ENCODE measurements around the gene PHC2. TPM values are rescaled to one million over a fixed set of nuclear protein-coding genes. Genes with fewer than 3 reads are reported as not detected.

Gene PHC2
- total RNA-seq, 1 donor from 2014 or later, result 35.5 TPM

DNA sequence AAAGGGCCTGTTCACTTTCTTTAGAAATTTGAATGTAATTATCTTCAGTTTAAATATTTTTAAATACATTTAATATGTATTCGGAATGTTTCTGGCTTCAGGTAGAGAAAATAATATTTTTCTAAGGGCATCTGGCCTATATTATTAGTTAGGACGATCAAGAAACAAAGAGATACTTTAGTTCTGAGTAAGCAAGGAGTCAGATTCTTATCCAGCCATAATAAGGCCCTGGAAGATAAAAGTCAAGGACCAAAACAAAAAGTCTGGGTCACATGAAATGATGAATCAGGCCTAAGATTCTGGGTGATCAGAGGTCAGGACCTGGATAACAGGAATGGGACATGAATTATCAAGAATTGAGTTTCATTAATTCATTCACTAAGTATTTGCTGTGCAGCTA lies 6.3 kb downstream of the PHC2 start:
- FAIRE-seq, result no peak

DNA sequence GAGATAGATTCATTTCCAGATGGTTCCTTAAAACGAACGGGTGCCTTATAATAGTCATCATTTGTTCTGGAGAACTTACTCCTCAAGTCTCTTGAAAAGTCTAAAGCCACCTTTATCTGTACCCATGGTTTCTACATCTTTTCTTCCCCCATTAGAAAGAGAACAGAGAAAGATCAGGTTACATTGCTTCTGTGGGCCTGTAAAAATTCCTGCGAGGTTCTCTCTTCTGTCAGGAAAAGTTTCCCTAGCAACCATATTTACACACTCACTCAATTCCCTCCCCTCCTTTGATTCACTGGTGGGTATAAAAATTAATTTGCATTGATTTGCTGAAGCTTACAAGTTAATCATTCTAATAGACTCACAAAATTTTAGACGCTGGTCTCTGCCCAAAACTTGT lies 6.7 kb downstream of the PHC2 start:
- DNase-seq (ENCODE audit: low spot score in 2 of 2) (no peak), FAIRE-seq (no peak)

More for the DNA sequence above, 6.3 kb downstream of the PHC2 start:
- DNase-seq (ENCODE audit: low spot score in 2 of 2), result no peak

- FAIRE-seq, result no peak
Measured at GRCh38 chr1:33420870-33421775, 9.8 kb downstream of the PHC2 start.

DNA sequence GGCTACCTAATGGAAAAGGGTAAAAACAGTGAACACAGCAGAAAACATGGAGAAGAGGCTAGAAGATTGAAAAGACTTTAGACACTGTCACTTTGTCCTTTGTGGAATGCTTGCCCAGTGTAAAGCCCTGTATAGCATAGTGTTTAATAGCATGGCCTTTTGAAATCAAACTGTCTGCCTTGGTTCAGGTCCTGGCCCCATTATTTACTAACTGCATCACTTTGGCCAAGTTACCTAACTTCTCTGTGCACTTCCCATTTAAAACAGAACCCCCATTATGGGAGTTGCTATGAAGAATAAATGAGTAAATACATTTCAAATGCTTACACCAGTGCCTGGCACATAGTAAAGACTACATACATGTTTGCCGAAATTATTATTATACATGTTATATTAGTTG lies 12.1 kb downstream of the PHC2 start:
- FAIRE-seq, result no peak
- DNase-seq (ENCODE audit: low spot score in 2 of 2), result no peak

More at GRCh38 chr1:33420870-33421775, 9.8 kb downstream of the PHC2 start:
- DNase-seq (ENCODE audit: low spot score in 2 of 2), result no peak

- no peak for DNase-seq (ENCODE audit: low spot score in 2 of 2)
- no peak for FAIRE-seq
Measured at GRCh38 chr1:33414879-33415278, 16.0 kb downstream of the PHC2 start.

- FAIRE-seq, result no peak
- DNase-seq (ENCODE audit: low spot score in 2 of 2), result no peak
Measured at GRCh38 chr1:33410091-33410701, 20.7 kb downstream of the PHC2 start.

- DNase-seq (ENCODE audit: low spot score in 2 of 2), result no peak
- FAIRE-seq, result no peak
Measured at GRCh38 chr1:33408093-33408436, 22.8 kb downstream of the PHC2 start.

- DNase-seq (ENCODE audit: low spot score in 2 of 2) (no peak), FAIRE-seq (no peak)
Measured at GRCh38 chr1:33407352-33408092, 23.4 kb downstream of the PHC2 start.

GRCh38 chr1:33402206-33402605 lies 28.7 kb downstream of the PHC2 start:
- DNase-seq (ENCODE audit: low spot score in 2 of 2) (no peak), FAIRE-seq (no peak)

DNA sequence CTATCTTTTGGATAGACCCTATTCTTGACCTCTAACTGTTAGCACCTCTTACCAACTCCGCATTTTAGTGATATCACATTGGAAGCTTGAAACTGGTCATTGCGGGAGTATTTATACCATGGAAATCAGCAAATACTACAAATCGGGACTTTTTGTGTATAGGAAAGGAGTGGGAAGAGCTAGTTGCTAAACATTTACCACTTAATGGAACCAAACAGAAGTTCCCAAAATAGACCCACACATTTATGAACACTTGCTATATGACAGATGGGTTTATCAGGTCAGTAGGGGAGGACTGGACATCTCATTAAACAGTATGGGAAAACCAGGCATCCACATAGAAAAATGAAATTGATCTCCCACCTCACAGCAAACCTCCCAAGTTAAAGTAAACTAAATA lies 29.4 kb downstream of the PHC2 start:
- no peak for FAIRE-seq
- DNase-seq (ENCODE audit: low spot score in 2 of 2), result no peak

GRCh38 chr1:33400153-33400911 lies 30.6 kb downstream of the PHC2 start:
- no peak for FAIRE-seq

DNA sequence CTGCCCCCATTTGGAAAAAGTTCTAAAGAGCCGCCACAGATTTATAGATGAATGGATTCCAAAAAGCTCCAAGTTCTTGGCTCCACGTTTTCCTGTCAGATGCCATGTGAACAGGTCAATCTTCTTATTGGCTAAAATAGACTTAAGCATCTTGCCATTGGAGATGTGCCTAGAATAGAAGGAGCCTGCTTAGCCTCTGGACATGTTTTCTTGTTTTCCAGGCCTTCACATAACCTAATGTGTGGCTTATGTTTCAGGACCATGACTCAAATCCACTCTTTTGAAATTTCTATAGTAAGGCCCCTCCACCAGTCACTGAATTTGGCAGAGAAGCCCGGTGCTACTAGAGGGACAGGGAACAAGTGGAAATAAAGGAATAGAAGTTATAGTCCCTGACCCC lies 31.5 kb downstream of the PHC2 start:
- FAIRE-seq, result no peak
- no peak for DNase-seq (ENCODE audit: low spot score in 2 of 2)

More at GRCh38 chr1:33400153-33400911, 30.6 kb downstream of the PHC2 start:
- DNase-seq (ENCODE audit: low spot score in 2 of 2), result no peak

- FAIRE-seq, result no peak
- DNase-seq (ENCODE audit: low spot score in 2 of 2), result no peak
Measured at GRCh38 chr1:33397994-33398393, 32.9 kb downstream of the PHC2 start.

- FAIRE-seq (no peak), DNase-seq (ENCODE audit: low spot score in 2 of 2) (no peak)
Measured at GRCh38 chr1:33397125-33397506, 33.8 kb downstream of the PHC2 start.

- FAIRE-seq (no peak), DNase-seq (ENCODE audit: low spot score in 2 of 2) (no peak)
Measured at GRCh38 chr1:33396188-33397124, 34.4 kb downstream of the PHC2 start.

DNA sequence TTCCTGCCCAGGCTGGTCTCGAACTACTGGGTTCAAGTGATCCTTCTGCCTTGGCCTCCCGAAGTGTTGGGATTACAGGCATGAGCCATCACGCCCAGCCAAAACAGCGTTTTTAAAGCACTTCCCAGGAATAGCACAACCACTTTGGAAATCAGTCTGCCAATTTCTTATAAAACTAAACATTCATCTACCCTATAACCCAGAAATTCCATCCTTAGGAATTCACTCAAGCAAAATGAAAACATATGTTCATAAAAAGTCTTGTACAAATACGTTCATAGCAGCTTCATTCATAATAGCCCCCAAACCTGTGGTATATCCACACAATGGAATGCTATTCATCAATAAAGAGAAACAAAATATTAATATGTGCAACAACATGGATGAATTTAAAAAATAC lies 36.1 kb downstream of the PHC2 start:
- FAIRE-seq, result no peak

DNA sequence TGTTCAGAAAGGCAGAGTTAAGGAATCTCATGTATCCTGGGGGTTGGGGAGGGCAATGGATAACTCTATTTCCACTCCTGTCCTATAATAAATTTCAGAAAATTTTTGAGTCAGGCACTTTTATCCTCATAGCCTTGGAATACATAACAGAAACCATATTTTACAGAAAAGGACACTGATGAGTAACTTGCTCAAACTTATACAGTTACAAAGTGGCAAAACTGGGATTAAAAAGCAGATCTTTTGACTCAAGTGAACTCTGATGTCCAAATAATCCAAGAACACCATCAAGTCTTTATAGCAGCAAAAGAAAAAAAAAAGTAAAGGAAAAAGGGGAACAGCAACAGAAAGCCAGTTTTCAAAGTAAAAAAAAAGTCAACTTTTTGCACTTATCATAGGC lies 36.9 kb downstream of the PHC2 start:
- no peak for DNase-seq (ENCODE audit: low spot score in 2 of 2)
- FAIRE-seq, result no peak

More for the DNA sequence above, 36.1 kb downstream of the PHC2 start:
- no peak for DNase-seq (ENCODE audit: low spot score in 2 of 2)

GRCh38 chr1:33393524-33393923 lies 37.4 kb downstream of the PHC2 start:
- no peak for FAIRE-seq
- DNase-seq (ENCODE audit: low spot score in 2 of 2), result no peak

DNA sequence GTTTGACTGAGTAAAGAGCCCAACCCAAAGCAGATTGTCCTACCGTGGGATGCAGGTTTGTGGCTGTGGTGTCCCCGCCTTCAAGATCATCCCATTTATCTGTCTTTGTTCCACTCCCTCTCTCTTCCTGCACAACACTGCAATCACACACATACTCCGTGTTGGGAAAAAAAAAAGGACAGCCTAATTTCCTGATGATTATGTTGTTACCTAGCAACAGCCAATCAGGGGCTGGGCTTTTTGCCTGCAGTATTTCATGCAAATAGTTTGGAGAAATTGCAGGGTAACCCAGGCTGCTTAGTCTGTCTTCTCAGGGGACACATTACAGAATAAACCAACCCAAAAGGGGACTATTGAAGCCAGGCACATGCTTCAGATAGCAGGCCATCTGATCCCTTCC lies 38.3 kb downstream of the PHC2 start:
- no peak for DNase-seq (ENCODE audit: low spot score in 2 of 2)
- no peak for FAIRE-seq

Measured in frontal cortex (tissue), 4 donors.